ENCODE results near the gene PRR30. TPM values are rescaled to one million over a fixed set of nuclear protein-coding genes. Genes with fewer than 3 reads are reported as not detected.

Gene PRR30
- total RNA-seq, 1 donor: not detected

DNA sequence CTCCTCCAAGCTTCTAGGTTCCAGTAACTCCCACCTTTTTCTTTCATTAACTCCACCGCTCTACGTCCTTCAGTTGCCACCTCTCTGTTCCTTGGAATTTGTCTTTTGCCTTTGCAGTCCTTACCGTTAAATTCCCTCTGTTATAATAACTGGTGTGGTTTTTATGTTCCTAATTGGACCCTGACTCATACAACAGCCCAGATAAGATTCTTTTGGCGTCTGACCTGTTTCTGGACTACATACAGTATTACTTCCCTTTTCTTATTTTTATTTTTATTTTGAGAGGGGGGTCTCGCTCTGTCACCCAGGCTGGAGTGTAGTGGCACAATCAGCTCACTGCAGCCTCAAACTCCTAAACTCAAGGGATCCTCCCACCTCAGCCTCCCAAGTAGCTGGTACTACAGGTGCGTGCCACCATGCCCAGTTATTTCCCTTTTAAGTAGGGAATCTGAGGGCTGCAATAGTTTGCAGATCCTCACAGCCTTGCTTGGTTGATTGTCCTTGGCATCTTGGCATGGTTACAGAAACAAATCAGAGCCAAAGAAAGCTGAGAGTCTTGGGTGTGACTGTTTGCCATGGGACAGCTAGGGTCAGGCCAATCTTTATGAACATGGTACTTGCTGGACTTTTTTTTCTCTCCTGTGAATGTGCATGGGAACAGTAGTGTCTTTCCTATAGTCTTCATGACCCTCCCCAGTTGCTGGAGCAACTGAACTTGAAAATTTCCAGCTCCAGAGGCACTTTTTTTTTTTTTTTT, 31.5 kb upstream of the PRR30 start:
- H3K4me3 ChIP-seq (ENCODE audit: low read depth, low read length): no peak overlapping the region
- TF ChIP-seq CTCF (IDR thresholded peaks at IDR 0.05; ENCODE audit: insufficient read depth, low read length): no peak
- DNase-seq (ENCODE audit: low read depth): no peak

DNA sequence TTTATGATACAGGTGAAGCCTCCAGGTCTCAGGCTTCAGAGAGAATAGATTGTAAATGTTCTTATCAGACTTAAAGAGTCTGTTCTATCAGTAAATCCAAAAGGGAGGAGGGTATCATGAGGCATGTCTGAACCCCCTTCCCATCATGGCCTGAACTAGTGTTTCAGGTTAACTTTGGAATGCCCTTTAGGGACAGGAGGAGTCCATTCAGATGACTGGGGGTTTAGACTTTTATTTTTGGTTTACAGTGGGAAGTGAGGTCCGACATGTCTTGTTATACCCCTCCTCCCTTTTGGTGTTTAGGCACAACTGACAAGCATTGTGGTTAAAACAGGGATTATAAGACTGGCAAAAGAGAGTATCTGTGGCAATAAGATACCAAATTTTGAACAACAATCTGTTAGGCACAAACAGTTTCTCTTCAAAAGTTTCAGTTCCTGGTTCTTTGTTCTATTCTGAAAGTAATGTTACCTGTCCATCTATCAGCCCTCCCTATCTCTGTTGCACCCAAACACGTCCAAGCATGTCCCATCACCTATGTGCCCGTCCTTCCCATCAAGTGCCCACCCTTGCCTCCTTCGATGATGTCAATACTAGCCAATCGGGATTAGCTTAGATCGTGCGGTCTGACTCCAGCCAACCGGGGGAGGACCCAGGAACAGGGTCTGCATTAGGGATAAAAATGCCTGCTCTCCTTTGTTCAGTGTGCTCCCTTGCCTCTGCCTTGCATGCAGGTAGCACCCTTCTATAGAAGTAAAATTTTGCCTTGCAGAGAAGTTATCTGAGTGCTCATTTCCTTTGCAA, 26.0 kb upstream of the PRR30 start:
- DNase-seq (ENCODE audit: low read depth): no peak
- H3K4me3 ChIP-seq (ENCODE audit: low read depth, low read length): no peak overlapping the region

DNA sequence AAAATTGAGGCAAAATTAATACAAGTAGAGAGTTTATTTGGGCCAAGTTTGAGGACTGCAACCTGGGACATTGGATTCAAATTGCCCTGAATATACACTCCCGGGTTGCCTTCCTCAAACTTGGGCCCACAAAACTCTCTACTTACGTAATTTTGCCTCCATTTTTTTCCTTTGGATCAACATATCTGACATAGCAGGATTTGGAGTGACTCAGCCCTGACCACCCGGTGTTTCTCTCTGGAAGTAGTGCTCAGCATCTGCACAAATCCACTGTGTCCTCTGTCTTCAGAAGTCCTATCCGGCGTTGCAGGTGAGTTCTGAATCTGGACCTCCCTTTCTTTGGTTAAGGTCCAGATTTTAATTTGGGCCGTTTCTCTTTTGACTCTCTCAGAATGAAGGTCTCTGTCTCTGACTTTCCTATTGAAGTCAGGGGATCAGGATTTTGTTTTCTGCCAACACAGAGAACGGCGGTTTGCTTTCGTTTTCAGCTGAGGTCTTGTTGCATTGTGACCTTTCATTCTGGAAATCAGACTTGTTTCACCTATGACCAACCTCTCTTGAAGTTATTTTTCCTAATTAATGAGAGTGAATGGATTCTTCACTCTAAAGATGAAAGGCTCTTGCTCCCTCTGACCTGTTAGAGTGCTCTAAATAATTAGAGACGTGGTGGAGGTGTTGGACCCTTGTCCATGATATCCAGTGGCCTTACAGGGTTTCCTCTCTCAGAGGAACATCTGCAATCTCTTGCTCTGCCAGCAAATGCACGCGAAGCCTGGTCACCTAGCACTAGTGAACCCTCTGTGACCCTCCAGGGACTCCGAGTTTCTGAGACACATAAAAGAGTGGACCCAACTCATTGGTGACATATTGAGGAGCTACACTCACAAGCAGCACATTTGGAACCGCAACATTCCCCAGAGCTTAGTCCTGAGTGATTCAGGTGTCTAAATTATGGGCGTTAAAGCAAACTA, 23.2 kb upstream of the PRR30 start:
- peak; percentile 22 for DNase-seq (ENCODE audit: low read depth)
- H3K4me3 ChIP-seq (ENCODE audit: low read depth, low read length): no peak overlapping the region
- no peak for TF ChIP-seq CTCF (IDR thresholded peaks at IDR 0.05; ENCODE audit: insufficient read depth, low read length)

More for the DNA sequence above, 26.0 kb upstream of the PRR30 start:
- TF ChIP-seq CTCF (IDR thresholded peaks at IDR 0.05; ENCODE audit: insufficient read depth, low read length): no peak

DNA sequence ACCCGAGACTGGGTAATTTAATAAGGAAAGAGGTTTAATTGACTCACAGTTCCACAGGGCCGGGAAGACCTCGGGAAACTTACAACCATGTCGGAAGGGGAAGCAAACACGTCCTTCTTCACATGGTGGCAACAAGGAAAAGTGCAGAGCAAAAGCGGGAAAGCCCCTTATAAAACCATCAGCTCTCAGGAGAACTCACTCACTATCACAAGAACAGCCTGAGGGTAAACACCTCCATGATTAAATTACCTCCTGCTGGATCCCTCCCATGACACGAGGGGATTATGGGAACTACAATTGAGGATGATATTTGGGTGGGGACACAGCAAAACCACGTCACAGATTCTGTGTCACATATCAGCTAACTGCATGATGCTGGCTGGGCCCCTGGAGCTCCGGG, 21.0 kb upstream of the PRR30 start:
- DNase-seq (ENCODE audit: low read depth): no peak
- TF ChIP-seq CTCF (IDR thresholded peaks at IDR 0.05; ENCODE audit: insufficient read depth, low read length): no peak
- no peak overlapping the region for H3K4me3 ChIP-seq (ENCODE audit: low read depth, low read length)

DNA sequence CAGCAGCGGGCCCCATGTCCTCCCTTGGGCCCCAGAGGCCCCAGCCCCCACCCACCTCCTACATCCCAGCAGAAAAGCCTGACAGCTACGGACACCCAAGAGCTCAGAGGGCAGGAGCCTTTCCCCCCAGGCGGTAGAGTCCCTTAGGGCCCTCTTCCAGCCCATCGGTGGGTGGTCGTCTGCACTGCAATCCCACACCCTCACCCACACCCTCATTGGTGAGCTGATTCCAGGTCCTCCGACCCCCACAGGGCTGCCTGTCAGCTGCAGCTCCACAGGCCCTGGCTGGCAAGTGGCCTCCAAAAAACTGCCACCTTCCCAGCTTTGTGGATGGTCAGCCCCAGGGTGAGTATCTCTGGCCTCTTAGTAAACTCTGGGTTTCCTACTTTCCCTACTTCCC, 20.1 kb upstream of the PRR30 start:
- H3K4me3 ChIP-seq (ENCODE audit: low read depth, low read length): no peak overlapping the region
- no peak for DNase-seq (ENCODE audit: low read depth)
- no peak for TF ChIP-seq CTCF (IDR thresholded peaks at IDR 0.05; ENCODE audit: insufficient read depth, low read length)

DNA sequence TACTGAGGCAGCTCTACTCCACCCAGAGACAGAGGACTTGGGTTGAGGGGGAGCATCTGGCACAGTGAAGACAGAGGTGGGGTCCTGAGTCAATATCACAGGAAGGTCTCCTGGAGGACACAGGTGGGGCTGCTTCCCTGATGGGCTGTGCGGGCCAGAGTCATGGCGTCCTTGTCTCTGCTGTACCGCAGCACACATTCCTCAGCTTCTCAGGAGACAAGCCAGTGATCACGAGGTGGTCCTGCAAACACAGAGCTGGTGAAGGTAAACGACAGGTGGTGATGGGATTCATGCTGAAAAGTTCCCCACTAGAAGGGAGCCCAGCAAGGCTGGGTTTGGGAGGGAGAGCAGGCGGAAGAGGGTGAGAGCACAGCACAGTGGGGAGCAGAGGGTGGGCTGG, 19.3 kb upstream of the PRR30 start:
- no peak for DNase-seq (ENCODE audit: low read depth)
- no peak overlapping the region for H3K4me3 ChIP-seq (ENCODE audit: low read depth, low read length)
- TF ChIP-seq CTCF (IDR thresholded peaks at IDR 0.05; ENCODE audit: insufficient read depth, low read length): no peak

Data from fibroblast of the aortic adventitia (primary cell).